HepG2 (cell line): ENCODE results near the gene MKNK1. TPM values are rescaled to one million over a fixed set of nuclear protein-coding genes. Genes with fewer than 3 reads are reported as not detected.

ENCODE experiments used
- GZF1 ChIP-seq: sonication (generic); formaldehyde crosslinking; IDR thresholded peaks from 2 replicates; pipeline ENCODE4 v1.5.1; 2020; ENCODE audit warnings: mild to moderate bottlenecking, missing genetic modification reagents
- KIAA2018 ChIP-seq: sonication (generic); formaldehyde crosslinking; IDR thresholded peaks from 2 replicates; pipeline ENCODE4 v1.5.0; 2020; ENCODE audit warnings: mild to moderate bottlenecking, missing genetic modification reagents, borderline replicate concordance
- NAIF1 ChIP-seq: sonication (generic); formaldehyde crosslinking; IDR thresholded peaks from 2 replicates; pipeline ENCODE4 v1.5.0; 2020; ENCODE audit warnings: mild to moderate bottlenecking, missing genetic modification reagents, borderline replicate concordance
- NFRKB ChIP-seq: fragments of 450-650 bp; IDR thresholded peaks from 2 replicates; pipeline ENCODE4 v1.6.1; 2017
- PTBP1 ChIP-seq: fragments of 200-400 bp; formaldehyde crosslinking; IDR thresholded peaks from 2 replicates; pipeline ENCODE4 v1.6.1; 2018; ENCODE audit warnings: low read length, low read depth; ENCODE audit not compliant: poor library complexity, severe bottlenecking
- ZMAT3 ChIP-seq: sonication (generic); formaldehyde crosslinking; conservative IDR thresholded peaks from 2 replicates; pipeline ENCODE4 v1.7.0; 2021; ENCODE audit warnings: missing genetic modification reagents
- ZMAT5 ChIP-seq: sonication (generic); formaldehyde crosslinking; IDR thresholded peaks from 2 replicates; pipeline ENCODE4 v1.5.0; 2020; ENCODE audit warnings: mild to moderate bottlenecking, low read depth, missing genetic modification reagents, borderline replicate concordance
- ZSCAN22 ChIP-seq: sonication (generic); formaldehyde crosslinking; IDR thresholded peaks from 2 replicates; pipeline ENCODE4 v1.4.0; 2020; ENCODE audit warnings: mild to moderate bottlenecking, missing genetic modification reagents
- polyA plus RNA-seq, 8 experiments: library from polyadenylated mRNA; depleted of rRNA in 3 of 8; stranded (reverse) in 7 of 8; unstranded in 1 of 8; fragments of >200 nt; fragmentation: Illumina TruSeq in 4 of 8; extraction: Trizol in 4 of 8; gene quantifications; 2 replicates each; pipeline versions ENCODE4 v1.2.1 to v1.2.3, GENCODE V29; 2011 to 2016; ENCODE audit warnings: low read depth in 4 of 8, missing spikeins in 1 of 8, mixed read lengths in 1 of 8; ENCODE audit not compliant: insufficient read depth in 1 of 8
- total RNA-seq, 5 experiments: library from RNA; depleted of rRNA; stranded (reverse); fragments of >200 nt; fragmentation: Illumina TruSeq; extraction: Trizol; gene quantifications; 2 replicates each; pipeline ENCODE4 v1.2.3, GENCODE V29; 2016; ENCODE audit warnings: low read depth in 1 of 5
- TF ChIP-seq, protein P1 (sequence below): sonication (generic); formaldehyde crosslinking; IDR thresholded peaks from 2 replicates; pipeline ENCODE4 v1.5.1; 2020; ENCODE audit warnings: missing genetic modification reagents, mild to moderate bottlenecking, borderline replicate concordance

Gene MKNK1
- total and polyA plus RNA-seq, 2 of the 13 experiments (the other 11 are each of a cell fraction or from before 2014, with no cell fraction given) = 18.5 to 24.1 TPM

DNA sequence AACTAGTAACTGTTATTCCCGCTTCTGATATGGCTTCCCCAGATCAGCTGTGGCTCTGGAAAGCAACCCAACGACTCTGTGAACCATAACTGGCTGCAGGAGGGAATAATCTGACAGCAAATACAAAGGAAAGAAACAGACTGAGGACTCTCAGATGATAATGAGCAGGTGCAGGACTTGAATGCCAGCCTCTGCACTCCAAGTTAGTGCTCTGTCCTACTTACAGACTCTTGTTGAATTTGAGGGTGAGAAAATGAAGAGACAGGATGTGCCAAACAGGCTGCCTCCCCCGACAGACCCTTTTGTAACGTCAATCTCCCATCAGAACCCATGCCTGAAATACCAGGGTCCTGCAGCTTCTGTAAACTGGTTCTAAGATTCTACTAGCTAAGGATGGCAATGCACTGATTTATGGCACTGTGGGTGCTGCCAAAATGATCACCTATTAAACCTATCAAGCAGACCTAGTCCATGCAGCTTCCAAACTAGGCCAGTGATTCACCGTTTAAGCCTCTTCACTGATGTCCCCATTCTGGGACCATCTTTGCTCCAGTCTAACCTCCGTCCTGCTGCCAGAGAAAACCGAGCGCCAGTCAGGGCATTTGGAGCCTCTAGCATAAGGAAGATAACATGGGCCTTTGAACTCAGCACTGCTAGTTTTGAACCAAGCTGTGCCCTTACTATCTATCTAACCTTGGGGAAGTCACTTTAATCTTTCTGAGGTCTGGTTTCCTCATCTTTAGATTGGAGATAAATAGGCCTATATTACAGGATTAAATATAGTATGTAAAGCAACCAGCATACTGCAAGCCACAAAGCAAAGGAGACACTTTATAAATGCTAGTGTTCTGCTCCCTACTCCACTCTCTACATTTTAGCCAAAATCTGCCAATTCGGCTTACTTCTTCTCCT lies 4.8 kb downstream of the MKNK1 start (continued):
- TF ChIP-seq KIAA2018 (CRISPR knock-in tag) (no peak), ZMAT5 (no peak), GZF1 (CRISPR knock-in tag) (no peak), ZSCAN22 (CRISPR knock-in tag) (no peak), PTBP1 (no peak), NAIF1 (no peak), ZMAT3 (CRISPR knock-in tag) (no peak), NFRKB (no peak)
- TF ChIP-seq, protein P1, sequence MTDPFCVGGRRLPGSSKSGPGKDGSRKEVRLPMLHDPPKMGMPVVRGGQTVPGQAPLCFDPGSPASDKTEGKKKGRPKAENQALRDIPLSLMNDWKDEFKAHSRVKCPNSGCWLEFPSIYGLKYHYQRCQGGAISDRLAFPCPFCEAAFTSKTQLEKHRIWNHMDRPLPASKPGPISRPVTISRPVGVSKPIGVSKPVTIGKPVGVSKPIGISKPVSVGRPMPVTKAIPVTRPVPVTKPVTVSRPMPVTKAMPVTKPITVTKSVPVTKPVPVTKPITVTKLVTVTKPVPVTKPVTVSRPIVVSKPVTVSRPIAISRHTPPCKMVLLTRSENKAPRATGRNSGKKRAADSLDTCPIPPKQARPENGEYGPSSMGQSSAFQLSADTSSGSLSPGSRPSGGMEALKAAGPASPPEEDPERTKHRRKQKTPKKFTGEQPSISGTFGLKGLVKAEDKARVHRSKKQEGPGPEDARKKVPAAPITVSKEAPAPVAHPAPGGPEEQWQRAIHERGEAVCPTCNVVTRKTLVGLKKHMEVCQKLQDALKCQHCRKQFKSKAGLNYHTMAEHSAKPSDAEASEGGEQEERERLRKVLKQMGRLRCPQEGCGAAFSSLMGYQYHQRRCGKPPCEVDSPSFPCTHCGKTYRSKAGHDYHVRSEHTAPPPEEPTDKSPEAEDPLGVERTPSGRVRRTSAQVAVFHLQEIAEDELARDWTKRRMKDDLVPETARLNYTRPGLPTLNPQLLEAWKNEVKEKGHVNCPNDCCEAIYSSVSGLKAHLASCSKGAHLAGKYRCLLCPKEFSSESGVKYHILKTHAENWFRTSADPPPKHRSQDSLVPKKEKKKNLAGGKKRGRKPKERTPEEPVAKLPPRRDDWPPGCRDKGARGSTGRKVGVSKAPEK (CRISPR knock-in tag) = no peak
